H7 (cell line): ENCODE data around the gene PINK1. TPM values are rescaled to one million over a fixed set of nuclear protein-coding genes. Genes with fewer than 3 reads are reported as not detected.

Experiments
- DNase-seq: peaks from one replicate; pipeline ENCODE4 v3.0.0; 2012
- H3K27me3 ChIP-seq: 2 replicates; pipeline ENCODE4 v1.6.0; 2011; ENCODE audit warnings: mild to moderate bottlenecking, low read length; ENCODE audit not compliant: control insufficient read depth, insufficient read depth
- H3K36me3 ChIP-seq: replicated peaks from 2 replicates; pipeline ENCODE4 v1.5.1; 2011; ENCODE audit warnings: low read length; ENCODE audit not compliant: control insufficient read depth, insufficient read depth
- H3K4me3 ChIP-seq: 2 replicates; pipeline ENCODE4 v1.5.1; 2011; ENCODE audit warnings: low read depth, mild to moderate bottlenecking, control low read depth, low read length, moderate library complexity; ENCODE audit not compliant: insufficient read depth
- total RNA-seq: library from RNA; depleted of rRNA; stranded (reverse); fragments of >200 nt; shearing (Covaris generic); gene quantifications from 2 replicates; pipeline ENCODE4 v1.2.3, GENCODE V29; 2014; rRNA removed

The PINK1 gene
- 158 and 161 TPM in 2 replicates for total RNA-seq

DNA sequence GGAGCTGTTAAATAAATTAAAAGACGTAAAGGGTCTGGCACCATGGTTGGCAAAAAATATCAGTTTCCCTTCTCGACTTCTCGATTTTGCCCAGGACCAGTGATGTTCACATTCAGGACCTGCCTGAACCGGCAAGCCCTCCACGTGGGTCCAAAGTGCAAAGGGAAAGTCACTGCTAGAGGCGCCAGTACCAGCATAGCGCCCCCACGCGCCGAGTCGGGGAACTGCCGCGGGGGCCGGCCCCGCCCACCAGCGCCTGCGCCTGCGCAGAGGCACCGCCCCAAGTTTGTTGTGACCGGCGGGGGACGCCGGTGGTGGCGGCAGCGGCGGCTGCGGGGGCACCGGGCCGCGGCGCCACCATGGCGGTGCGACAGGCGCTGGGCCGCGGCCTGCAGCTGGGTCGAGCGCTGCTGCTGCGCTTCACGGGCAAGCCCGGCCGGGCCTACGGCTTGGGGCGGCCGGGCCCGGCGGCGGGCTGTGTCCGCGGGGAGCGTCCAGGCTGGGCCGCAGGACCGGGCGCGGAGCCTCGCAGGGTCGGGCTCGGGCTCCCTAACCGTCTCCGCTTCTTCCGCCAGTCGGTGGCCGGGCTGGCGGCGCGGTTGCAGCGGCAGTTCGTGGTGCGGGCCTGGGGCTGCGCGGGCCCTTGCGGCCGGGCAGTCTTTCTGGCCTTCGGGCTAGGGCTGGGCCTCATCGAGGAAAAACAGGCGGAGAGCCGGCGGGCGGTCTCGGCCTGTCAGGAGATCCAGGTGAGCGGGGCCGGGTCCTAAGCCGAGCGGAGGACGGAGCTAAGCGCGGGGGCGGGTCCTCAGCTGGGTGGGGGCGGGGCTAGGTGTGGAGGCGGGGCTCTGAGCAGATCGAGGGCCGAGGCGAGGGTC, at the start of gene PINK1:
TSS of gene PINK1 (plus strand) at position 269 of the 875 bp plus-strand sequence. CDS start at position 360, 91 bp downstream.
- Histone ChIP-seq H3K4me3 (peak within 1 kb of the TSS; percentile 84), H3K27me3 (no peaks in the 10 kb centered on the region), H3K36me3 (peaks cover 2% of the 10 kb centered on the region; the same call in 1 of the 2 replicates)
- DNase-seq: peak; percentile 98

DNA sequence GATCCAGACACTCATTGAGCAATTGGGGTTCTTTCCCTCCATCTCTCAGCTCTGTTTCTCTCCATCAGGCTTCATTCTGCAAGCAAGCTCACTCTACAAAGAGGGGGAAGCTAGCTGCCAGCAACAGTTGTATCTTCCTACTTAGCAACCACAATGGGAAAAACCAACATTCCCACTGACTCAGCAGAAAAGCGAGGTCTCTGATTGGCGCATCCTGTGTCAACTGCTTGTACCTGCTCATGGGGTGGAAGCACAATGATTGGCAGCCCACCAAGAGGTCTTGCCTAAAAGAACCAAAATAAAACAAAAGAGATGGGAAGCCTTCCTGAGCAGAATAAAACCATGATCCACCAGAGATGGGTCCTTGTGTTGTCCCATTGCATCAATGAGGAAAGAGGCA, 48.4 kb upstream of the PINK1 start:
- Histone ChIP-seq H3K36me3 (no peaks in the 10 kb centered on the region), H3K4me3 (no peak overlapping the region), H3K27me3 (peaks cover 3% of the 10 kb centered on the region; the same call in 1 of the 2 replicates)
- peak; percentile 66 for DNase-seq

DNA sequence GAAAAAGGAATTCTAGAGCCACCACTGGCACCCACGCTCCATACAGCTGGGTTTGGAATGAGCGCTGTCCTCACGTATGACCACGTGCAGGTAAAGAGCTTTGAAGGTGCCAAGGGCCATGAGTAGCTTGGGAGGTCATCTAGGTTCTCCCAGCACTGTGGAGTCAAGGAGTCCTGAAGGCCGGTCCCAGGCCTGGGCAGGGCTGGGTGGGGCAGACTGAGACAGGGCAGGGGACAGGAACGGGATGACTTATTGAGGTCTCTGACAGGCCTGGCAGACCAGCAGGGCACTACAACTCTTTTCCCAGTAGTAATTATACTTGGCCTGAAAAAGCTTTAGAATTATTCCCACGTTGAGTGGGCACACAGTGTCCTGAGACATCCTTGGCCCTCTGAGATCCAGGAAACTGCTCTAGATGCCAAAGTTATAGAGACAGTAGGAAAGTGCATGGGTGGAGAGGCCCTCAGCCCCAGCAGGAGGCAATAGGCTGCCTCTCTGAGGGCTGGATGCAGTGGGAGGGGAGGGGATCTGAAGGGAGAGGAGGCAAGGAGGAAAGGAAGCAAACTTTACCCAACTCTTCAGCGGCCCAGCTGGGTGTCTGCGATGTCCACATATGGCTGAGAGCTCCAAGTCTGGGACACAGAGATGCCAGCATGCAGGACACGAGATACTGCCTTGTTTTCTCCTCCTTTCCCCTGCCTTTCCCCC, 46.2 kb upstream of the PINK1 start:
- Histone ChIP-seq H3K4me3 (no peak overlapping the region), H3K36me3 (no peaks in the 10 kb centered on the region), H3K27me3 (peaks cover 3% of the 10 kb centered on the region; the same call in 1 of the 2 replicates)
- DNase-seq: no peak

DNA sequence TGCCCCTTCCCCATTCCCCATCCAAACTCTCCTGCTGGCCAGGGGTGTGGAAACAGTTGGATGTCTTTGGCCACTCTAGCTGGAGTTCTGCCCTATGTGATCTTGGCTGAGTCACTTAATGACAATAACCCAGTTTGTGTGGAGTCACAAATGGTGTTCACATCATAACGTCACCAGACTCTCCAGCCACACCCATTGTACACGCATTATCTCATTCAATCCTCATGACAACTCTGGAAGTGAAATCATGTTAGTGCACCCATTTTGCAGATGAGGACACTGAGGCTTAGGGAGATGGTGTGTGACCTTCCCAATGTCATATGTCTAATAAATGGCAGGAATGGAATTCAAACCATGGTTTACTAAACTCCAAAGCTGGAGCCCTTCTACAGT, 45.6 kb upstream of the PINK1 start:
- no peaks in the 10 kb centered on the region for H3K36me3 ChIP-seq
- DNase-seq: no peak
- peaks cover 3% of the 10 kb centered on the region; the same call in 1 of the 2 replicates for H3K27me3 ChIP-seq
- no peak overlapping the region for H3K4me3 ChIP-seq

DNA sequence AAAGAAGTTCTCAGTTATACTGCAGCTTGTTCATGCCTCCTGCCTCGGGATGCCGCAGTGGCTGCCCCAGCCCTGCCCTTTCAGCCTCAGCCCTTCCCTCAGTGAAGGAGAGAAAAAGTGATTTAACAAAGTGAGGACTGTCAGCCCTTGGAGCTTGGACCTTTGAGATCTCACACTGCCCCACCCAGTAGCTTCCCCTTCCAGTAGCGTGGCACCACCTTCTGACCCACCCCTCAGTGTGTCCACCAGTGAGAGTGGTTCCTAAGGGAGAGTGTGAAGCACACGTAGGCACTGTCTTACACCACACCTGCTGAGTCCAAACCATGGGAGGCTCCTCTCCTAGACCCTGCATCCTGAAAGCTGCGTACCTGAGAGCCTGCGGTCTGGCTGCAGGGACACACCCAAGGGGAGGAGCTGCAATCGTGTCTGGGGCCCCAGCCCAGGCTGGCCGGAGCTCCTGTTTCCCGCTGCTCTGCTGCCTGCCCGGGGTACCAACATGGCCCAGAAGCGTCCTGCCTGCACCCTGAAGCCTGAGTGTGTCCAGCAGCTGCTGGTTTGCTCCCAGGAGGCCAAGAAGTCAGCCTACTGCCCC, 44.5 kb upstream of the PINK1 start, which contains the start of gene CDA:
TSS of gene CDA (plus strand) at position 464 of the 592 bp plus-strand sequence. CDS start at position 497, 33 bp downstream.
- H3K36me3 ChIP-seq: no peaks in the 10 kb centered on the region
- H3K4me3 ChIP-seq: peak within 1 kb of the TSS; percentile 52
- peak; percentile 89 for DNase-seq
- peaks cover 3% of the 10 kb centered on the region; the same call in 1 of the 2 replicates for H3K27me3 ChIP-seq

DNA sequence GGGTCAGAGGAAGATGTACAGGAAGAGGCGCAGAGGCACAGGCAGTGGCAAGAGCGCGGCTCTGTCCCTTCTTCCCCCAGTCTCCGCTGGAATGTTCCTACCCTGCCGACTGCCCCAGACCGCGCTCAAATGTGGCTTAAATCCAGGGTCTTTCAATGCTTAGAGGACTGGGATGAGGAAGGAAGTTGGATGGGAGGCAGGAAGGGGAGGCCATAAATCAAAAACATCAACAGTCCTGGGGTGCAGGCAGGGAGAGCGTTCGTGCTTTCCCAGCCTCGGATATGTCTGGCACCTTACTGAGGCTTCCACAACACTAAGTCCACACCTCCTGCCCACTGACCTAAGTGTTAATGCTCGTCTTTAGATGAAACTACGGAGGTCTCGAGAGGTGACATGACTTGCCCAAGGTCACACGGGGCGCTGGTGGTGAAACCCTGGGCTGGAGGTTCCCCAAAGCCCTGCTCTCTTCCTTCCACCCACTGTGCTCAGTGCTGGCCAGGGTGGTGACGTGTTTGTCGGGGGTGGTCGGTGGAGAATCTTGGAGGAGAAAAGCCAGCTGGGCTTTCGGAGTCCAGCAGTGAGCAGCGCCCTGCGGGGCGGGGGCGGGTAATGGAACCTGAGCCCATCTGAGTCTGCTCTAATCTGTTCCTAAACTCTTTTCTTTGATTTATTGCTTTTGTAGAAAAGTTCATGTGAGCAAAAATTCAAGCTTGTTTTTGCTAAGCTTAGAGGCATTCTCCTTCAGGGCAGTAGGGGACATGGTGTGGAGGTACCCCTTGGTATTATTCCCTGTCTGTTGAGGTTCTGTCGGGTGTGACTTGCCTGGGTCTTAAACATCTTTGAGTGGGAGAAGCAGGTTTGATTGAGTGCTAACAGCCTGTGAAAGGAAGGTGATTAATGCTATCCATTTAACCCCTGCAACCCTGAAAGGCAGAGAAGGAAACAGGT, 43.7 kb upstream of the PINK1 start:
- H3K4me3 ChIP-seq: peak overlapping the region; percentile 52
- peaks cover 3% of the 10 kb centered on the region; the same call in 1 of the 2 replicates for H3K27me3 ChIP-seq
- no peaks in the 10 kb centered on the region; the same call in 1 of the 2 replicates for H3K36me3 ChIP-seq
- peak; percentile 67 for DNase-seq

DNA sequence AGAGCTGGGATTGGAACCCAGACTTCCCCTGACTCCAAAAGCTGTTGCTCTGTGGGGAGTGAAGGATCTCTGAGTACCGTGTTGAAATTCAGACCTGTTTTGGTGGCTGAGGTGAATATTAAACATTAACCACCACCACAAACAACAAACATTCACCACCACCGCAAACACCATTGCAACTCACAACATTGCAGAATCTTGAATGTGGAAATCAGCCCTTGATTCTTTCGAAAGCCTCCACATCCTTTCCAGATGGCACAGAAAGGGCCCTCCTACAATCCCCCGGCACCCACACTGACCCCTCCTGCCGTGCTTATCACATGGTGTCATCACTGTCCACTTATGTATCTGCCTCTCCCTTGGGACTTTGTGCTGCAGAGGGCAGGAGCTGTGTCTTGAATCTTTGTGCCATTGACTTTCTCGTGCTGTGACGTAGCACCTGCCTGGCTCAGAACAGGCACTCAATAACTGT, 42.9 kb upstream of the PINK1 start:
- Histone ChIP-seq H3K27me3 (peaks cover 3% of the 10 kb centered on the region; the same call in 1 of the 2 replicates), H3K4me3 (peak overlapping the region; percentile 52; the same call in 1 of the 2 replicates), H3K36me3 (no peaks in the 10 kb centered on the region; the same call in 1 of the 2 replicates)
- no peak for DNase-seq

DNA sequence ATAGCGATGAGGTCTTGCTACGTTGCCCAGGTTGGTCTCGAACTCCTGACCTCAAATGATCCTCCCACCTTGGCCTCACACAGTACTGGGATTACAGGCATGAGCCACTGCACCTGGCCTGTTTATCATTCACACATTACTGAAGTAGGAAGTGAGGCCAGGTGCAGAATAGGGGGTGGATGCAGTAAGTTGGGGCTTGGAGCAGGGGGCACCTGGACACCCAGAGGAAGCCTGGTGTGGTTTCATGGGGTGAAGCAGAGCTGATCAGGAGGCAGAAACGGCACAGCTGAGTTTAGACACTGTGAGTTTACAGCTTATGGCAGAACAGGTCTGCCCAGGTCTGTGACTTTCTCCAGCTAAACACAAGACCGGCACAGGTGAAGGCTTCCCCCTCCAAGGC, 39.5 kb upstream of the PINK1 start:
- no peaks in the 10 kb centered on the region; the same call in 1 of the 2 replicates for H3K36me3 ChIP-seq
- no peak for DNase-seq
- H3K4me3 ChIP-seq: no peak overlapping the region
- H3K27me3 ChIP-seq: peaks cover 3% of the 10 kb centered on the region; the same call in 1 of the 2 replicates

DNA sequence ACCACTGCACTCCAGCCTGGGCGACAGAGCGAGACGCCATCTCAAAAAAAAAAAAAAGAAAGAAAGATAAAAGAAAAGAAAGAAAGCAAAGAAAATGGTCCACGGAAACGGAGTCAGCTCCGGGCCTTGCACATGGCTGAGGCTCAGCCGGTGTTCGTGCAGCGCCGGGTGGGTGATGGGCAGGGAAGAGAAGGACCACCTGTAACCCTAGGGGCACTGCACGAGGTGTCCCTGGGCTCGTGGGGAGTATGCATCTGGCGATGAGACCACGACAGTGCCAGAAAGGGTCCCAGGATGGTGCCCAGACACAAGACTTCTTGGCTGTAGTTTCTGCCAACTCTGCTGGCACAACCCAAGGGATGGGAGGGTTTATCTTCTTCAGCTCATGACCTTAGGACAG, 38.5 kb upstream of the PINK1 start:
- Histone ChIP-seq H3K27me3 (no peaks in the 10 kb centered on the region), H3K4me3 (no peak overlapping the region), H3K36me3 (no peaks in the 10 kb centered on the region; the same call in 1 of the 2 replicates)
- DNase-seq: no peak

DNA sequence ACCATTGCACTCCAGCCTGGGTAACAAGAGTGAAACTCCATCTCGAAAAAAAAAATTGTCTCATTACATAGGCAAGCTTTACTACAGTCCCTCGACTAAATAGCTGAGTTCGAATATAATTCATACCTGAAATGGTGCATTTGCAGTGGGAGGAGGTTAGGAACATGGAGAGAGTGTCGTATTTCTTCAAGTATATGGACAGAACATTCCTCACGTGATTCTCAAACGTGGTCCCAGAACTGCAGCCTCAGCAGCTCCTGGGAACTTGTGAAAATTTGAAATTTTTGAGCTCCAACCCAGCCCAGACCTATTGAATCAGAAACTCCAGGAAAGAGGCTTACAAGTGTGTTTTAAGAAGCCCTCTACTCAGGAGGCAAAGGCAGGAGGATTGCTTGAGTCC, 37.2 kb upstream of the PINK1 start:
- Histone ChIP-seq H3K36me3 (no peaks in the 10 kb centered on the region; the same call in 1 of the 2 replicates), H3K27me3 (no peaks in the 10 kb centered on the region), H3K4me3 (no peak overlapping the region)
- no peak for DNase-seq

DNA sequence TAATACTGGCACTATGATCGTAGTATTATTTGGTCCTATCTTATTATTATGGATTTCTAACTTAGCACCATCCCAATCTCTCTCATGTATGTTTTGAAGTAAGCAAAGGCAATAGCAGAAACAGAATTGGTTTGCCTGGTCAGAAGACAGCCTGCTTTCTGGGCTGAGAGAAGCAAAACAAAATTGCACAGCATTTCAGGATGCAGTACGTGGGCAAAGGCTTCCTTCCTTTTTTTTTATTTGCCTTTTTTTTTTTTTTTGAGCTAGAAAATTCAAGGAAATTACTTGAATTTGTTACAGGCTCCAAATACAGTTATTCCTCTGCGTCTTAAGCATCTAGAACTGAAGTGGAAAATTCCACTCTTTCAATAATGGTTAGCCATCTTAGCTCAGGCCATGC, 35.6 kb upstream of the PINK1 start:
- H3K36me3 ChIP-seq: no peaks in the 10 kb centered on the region; the same call in 1 of the 2 replicates
- no peaks in the 10 kb centered on the region for H3K27me3 ChIP-seq
- DNase-seq: no peak
- no peak overlapping the region for H3K4me3 ChIP-seq

DNA sequence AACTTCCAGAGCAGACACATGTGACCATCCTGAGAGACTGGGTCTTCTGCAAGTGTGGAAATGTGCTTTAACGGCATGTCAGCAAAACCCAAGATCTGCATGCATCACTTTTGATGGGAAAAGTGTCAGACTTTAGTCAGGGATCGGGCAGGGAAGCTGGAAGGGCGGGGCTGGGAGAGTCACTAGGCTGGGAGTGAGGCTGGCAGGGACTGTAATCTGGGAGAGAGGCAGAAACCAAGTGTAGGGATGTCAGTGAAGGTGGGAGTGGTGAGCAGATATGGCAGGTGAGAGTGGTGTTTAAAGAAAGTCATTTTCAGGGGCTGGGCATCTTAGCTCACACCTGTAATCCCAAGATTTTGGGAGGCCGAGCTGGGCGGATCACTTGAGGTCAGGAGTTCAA, 33.1 kb upstream of the PINK1 start:
- Histone ChIP-seq H3K36me3 (no peaks in the 10 kb centered on the region), H3K27me3 (no peaks in the 10 kb centered on the region), H3K4me3 (no peak overlapping the region)
- no peak for DNase-seq

DNA sequence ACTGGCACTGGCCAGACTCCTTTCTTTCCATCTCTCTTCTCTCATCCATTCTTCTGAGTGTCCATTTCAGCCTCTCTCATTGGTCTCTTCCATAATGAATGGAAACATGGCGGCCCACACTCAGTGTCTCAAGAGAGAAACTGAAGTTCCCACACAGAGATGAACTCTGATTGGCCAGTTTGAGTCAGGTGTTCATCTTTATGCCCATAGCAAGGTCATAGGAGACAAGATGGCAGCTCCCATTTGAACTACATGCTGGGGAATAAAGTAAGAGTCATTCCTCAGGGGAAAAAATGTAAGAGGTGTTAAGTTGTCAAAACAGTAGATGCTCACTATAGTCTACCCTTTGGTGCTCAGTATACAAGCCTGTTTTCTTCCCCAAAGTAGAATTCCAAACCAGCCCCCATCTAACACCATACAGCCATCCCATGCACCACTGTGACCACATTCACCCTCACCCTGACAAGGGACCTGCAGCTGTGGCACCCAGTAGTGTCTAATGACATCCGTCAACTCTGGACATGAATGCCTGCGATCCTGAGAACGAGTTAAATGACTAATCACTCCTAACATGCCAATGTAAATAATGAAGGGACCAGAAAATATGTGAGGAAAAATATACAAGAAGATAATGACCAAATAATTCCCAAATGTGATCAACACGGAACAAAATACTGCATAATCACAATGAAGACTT, 32.0 kb upstream of the PINK1 start:
- no peaks in the 10 kb centered on the region for H3K27me3 ChIP-seq
- no peaks in the 10 kb centered on the region for H3K36me3 ChIP-seq
- no peak overlapping the region for H3K4me3 ChIP-seq
- DNase-seq: no peak
